Measurements from ENCODE around the gene PCDH19.
"Not testable (repeated sequence)": the region's sequence is repeated elsewhere in the genome, so short reads cannot be mapped to it uniquely, and the experiment has no call there.

PCDH19 gene

GRCh38 chrX:100409610-100410590 lies at the start of gene PCDH19:
PCDH19 (minus strand) TSS chrX:100410273; CDS start chrX:100408597, 1,676 bp downstream.
- Histone ChIP-seq H3K9ac (ENCODE audit: low read length) (no peak within 1 kb of the TSS), H3K4me1 (ENCODE audit: control insufficient read depth, insufficient read depth, low read length) (no peaks in the 10 kb centered on the region), H3K27ac (ENCODE audit: low read depth, low read length) (no peak within 1 kb of the TSS), H3K4me3 (ENCODE audit: low read length) (peak within 1 kb of the TSS; percentile 63), H3K36me3 (ENCODE audit: control insufficient read depth, insufficient read depth, low read length) (no peaks in the 10 kb centered on the region), H3K27me3 (ENCODE audit: control insufficient read depth, insufficient read depth, low read length) (peaks cover 35% of the 10 kb centered on the region)

- Histone ChIP-seq H3K9ac (ENCODE audit: low read length) (no peak overlapping the region), H3K4me3 (ENCODE audit: low read length) (no peak overlapping the region), H3K27ac (ENCODE audit: low read depth, low read length) (no peak overlapping the region), H3K36me3 (ENCODE audit: control insufficient read depth, insufficient read depth, low read length) (no peaks in the 10 kb centered on the region), H3K4me1 (ENCODE audit: control insufficient read depth, insufficient read depth, low read length) (no peaks in the 10 kb centered on the region), H3K27me3 (ENCODE audit: control insufficient read depth, insufficient read depth, low read length) (no peaks in the 10 kb centered on the region)
These were observed 39.9 kb upstream of the PCDH19 start for GRCh38 chrX:100449696-100450608.

GRCh38 chrX:100447655-100448397 lies 37.8 kb upstream of the PCDH19 start:
- Histone ChIP-seq H3K9ac (ENCODE audit: low read length) (no peak overlapping the region), H3K27me3 (ENCODE audit: control insufficient read depth, insufficient read depth, low read length) (no peaks in the 10 kb centered on the region), H3K36me3 (ENCODE audit: control insufficient read depth, insufficient read depth, low read length) (no peaks in the 10 kb centered on the region), H3K4me1 (ENCODE audit: control insufficient read depth, insufficient read depth, low read length) (no peaks in the 10 kb centered on the region), H3K27ac (ENCODE audit: low read depth, low read length) (no peak overlapping the region), H3K4me3 (ENCODE audit: low read length) (no peak overlapping the region)

- H3K4me1 ChIP-seq (ENCODE audit: control insufficient read depth, insufficient read depth, low read length) = no peaks in the 10 kb centered on the region
- no peak overlapping the region for H3K4me3 ChIP-seq (ENCODE audit: low read length)
- H3K36me3 ChIP-seq (ENCODE audit: control insufficient read depth, insufficient read depth, low read length) = no peaks in the 10 kb centered on the region
- H3K27ac ChIP-seq (ENCODE audit: low read depth, low read length) = no peak overlapping the region
- no peaks in the 10 kb centered on the region for H3K27me3 ChIP-seq (ENCODE audit: control insufficient read depth, insufficient read depth, low read length)
- no peak overlapping the region for H3K9ac ChIP-seq (ENCODE audit: low read length)
These were observed 35.5 kb upstream of the PCDH19 start for GRCh38 chrX:100445593-100445992.

- H3K9ac ChIP-seq (ENCODE audit: low read length); H3K4me1 ChIP-seq (ENCODE audit: control insufficient read depth, insufficient read depth, low read length): not testable (repeated sequence)
These were observed 31.2 kb upstream of the PCDH19 start for GRCh38 chrX:100441321-100441720.

GRCh38 chrX:100440006-100440405 lies 29.9 kb upstream of the PCDH19 start:
- H3K27me3 ChIP-seq (ENCODE audit: control insufficient read depth, insufficient read depth, low read length) = no peaks in the 10 kb centered on the region
- no peak overlapping the region for H3K27ac ChIP-seq (ENCODE audit: low read depth, low read length)
- no peaks in the 10 kb centered on the region for H3K4me1 ChIP-seq (ENCODE audit: control insufficient read depth, insufficient read depth, low read length)
- no peak overlapping the region for H3K4me3 ChIP-seq (ENCODE audit: low read length)
- H3K36me3 ChIP-seq (ENCODE audit: control insufficient read depth, insufficient read depth, low read length) = no peaks in the 10 kb centered on the region
- no peak overlapping the region for H3K9ac ChIP-seq (ENCODE audit: low read length)

More at GRCh38 chrX:100441321-100441720, 31.2 kb upstream of the PCDH19 start:
- H3K27me3 ChIP-seq (ENCODE audit: control insufficient read depth, insufficient read depth, low read length); H3K27ac ChIP-seq (ENCODE audit: low read depth, low read length); H3K36me3 ChIP-seq (ENCODE audit: control insufficient read depth, insufficient read depth, low read length); H3K4me3 ChIP-seq (ENCODE audit: low read length): not testable (repeated sequence)

- no peak overlapping the region for H3K27ac ChIP-seq (ENCODE audit: low read depth, low read length)
- H3K36me3 ChIP-seq (ENCODE audit: control insufficient read depth, insufficient read depth, low read length) = no peaks in the 10 kb centered on the region
- H3K4me3 ChIP-seq (ENCODE audit: low read length) = no peak overlapping the region
- no peaks in the 10 kb centered on the region for H3K27me3 ChIP-seq (ENCODE audit: control insufficient read depth, insufficient read depth, low read length)
- no peaks in the 10 kb centered on the region for H3K4me1 ChIP-seq (ENCODE audit: control insufficient read depth, insufficient read depth, low read length)
- H3K9ac ChIP-seq (ENCODE audit: low read length) = no peak overlapping the region
These were observed 25.7 kb upstream of the PCDH19 start for GRCh38 chrX:100435726-100436125.

- Histone ChIP-seq H3K4me1 (ENCODE audit: control insufficient read depth, insufficient read depth, low read length) (no peaks in the 10 kb centered on the region), H3K36me3 (ENCODE audit: control insufficient read depth, insufficient read depth, low read length) (no peaks in the 10 kb centered on the region)
These were observed 13.9 kb upstream of the PCDH19 start for GRCh38 chrX:100424012-100424411.

GRCh38 chrX:100418556-100418955 lies 8.5 kb upstream of the PCDH19 start:
- no peak overlapping the region for H3K4me3 ChIP-seq (ENCODE audit: low read length)
- no peak overlapping the region for H3K9ac ChIP-seq (ENCODE audit: low read length)
- H3K27ac ChIP-seq (ENCODE audit: low read depth, low read length) = no peak overlapping the region
- H3K4me1 ChIP-seq (ENCODE audit: control insufficient read depth, insufficient read depth, low read length) = no peaks in the 10 kb centered on the region
- H3K27me3 ChIP-seq (ENCODE audit: control insufficient read depth, insufficient read depth, low read length) = no peaks in the 10 kb centered on the region
- no peaks in the 10 kb centered on the region for H3K36me3 ChIP-seq (ENCODE audit: control insufficient read depth, insufficient read depth, low read length)

More at GRCh38 chrX:100424012-100424411, 13.9 kb upstream of the PCDH19 start:
- Histone ChIP-seq H3K27me3 (ENCODE audit: control insufficient read depth, insufficient read depth, low read length) (no peaks in the 10 kb centered on the region), H3K4me3 (ENCODE audit: low read length) (no peak overlapping the region), H3K27ac (ENCODE audit: low read depth, low read length) (no peak overlapping the region), H3K9ac (ENCODE audit: low read length) (no peak overlapping the region)

GRCh38 chrX:100417681-100418080 lies 7.6 kb upstream of the PCDH19 start:
- Histone ChIP-seq H3K4me1 (ENCODE audit: control insufficient read depth, insufficient read depth, low read length) (no peaks in the 10 kb centered on the region), H3K9ac (ENCODE audit: low read length) (no peak overlapping the region), H3K27me3 (ENCODE audit: control insufficient read depth, insufficient read depth, low read length) (no peaks in the 10 kb centered on the region), H3K27ac (ENCODE audit: low read depth, low read length) (no peak overlapping the region), H3K4me3 (ENCODE audit: low read length) (no peak overlapping the region), H3K36me3 (ENCODE audit: control insufficient read depth, insufficient read depth, low read length) (no peaks in the 10 kb centered on the region)

- Histone ChIP-seq H3K9ac (ENCODE audit: low read length) (no peak overlapping the region), H3K4me3 (ENCODE audit: low read length) (no peak overlapping the region), H3K36me3 (ENCODE audit: control insufficient read depth, insufficient read depth, low read length) (no peaks in the 10 kb centered on the region), H3K4me1 (ENCODE audit: control insufficient read depth, insufficient read depth, low read length) (no peaks in the 10 kb centered on the region), H3K27ac (ENCODE audit: low read depth, low read length) (no peak overlapping the region), H3K27me3 (ENCODE audit: control insufficient read depth, insufficient read depth, low read length) (peaks cover 18% of the 10 kb centered on the region)
These were observed 3.2 kb upstream of the PCDH19 start for GRCh38 chrX:100413229-100413628.

Measured in rectal smooth muscle tissue (tissue), 1 donor.